ENCODE measurements around the gene TECPR1.

Gene TECPR1

DNA sequence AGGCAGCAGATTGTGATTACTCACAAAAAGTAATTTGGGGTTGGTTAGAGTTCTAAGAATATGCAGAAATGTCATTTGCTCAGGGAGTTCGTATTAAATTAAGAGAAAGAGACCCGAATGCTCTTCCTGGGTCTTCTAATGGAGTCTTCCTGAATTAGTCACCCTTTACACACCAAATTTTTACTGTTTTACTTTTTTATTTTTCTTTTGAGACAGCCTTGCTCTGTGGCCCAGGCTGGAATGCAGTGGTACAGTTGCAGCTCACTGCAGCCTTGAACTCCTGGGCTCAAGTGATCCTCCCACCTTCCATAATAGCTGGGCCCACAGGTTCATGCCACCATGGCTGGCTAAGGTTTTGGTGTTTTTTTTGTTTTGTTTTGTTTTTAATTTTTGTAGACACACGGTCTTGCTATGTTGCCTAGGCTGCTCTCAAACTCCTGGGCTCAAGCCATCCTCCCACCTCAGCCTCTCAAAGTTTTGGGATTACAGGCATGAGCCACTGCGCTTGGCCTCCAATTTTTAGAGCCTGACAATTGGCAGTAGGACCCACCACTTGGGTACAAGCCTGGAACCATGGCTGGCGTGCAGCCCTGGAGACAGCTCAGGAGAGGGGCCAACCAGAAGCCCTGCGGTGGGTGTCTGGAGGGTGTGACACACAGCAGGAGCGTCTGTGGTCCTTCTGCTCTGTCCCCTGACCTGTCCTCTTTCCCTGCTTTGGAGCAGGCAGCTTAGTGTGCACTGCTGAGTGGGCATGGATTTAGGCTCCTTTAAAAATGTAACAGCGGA lies 57.2 kb downstream of the TECPR1 start:
- TF ChIP-seq, protein P1, sequence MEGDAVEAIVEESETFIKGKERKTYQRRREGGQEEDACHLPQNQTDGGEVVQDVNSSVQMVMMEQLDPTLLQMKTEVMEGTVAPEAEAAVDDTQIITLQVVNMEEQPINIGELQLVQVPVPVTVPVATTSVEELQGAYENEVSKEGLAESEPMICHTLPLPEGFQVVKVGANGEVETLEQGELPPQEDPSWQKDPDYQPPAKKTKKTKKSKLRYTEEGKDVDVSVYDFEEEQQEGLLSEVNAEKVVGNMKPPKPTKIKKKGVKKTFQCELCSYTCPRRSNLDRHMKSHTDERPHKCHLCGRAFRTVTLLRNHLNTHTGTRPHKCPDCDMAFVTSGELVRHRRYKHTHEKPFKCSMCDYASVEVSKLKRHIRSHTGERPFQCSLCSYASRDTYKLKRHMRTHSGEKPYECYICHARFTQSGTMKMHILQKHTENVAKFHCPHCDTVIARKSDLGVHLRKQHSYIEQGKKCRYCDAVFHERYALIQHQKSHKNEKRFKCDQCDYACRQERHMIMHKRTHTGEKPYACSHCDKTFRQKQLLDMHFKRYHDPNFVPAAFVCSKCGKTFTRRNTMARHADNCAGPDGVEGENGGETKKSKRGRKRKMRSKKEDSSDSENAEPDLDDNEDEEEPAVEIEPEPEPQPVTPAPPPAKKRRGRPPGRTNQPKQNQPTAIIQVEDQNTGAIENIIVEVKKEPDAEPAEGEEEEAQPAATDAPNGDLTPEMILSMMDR (IDR thresholded peaks at IDR 0.05; ENCODE audit: borderline replicate concordance, control extremely low read depth, extremely low read depth, insufficient read depth, missing control alignments), result no peak
- no peak for DNase-seq (ENCODE audit: low spot score)
- in situ Hi-C loops (cut with MboI; ENCODE audit: low sequenced_read_pairs, unreplicated experiment), result no loop called here

DNA sequence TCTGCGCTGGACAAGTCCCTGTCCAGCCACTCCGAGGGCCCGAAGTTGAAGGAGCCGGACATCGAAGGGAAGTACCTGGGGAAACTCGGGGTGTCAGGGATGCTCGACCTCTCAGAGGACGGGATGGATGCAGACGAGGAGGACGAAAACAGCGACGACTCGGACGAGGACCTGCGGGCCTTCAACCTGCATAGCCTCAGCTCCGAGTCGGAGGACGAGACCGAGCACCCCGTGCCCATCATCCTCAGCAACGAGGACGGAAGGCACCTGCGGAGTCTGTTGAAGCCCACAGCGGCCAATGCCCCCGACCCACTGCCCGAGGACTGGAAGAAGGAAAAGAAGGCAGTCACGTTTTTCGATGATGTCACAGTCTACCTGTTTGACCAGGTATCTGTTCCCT lies 57.8 kb downstream of the TECPR1 start:
- DNase-seq (ENCODE audit: low spot score), result no peak
- TF ChIP-seq, protein P1 (IDR thresholded peaks at IDR 0.05; ENCODE audit: borderline replicate concordance, control extremely low read depth, extremely low read depth, insufficient read depth, missing control alignments), result no peak
- in situ Hi-C loops (cut with MboI; ENCODE audit: low sequenced_read_pairs, unreplicated experiment), result no loop called here

DNA sequence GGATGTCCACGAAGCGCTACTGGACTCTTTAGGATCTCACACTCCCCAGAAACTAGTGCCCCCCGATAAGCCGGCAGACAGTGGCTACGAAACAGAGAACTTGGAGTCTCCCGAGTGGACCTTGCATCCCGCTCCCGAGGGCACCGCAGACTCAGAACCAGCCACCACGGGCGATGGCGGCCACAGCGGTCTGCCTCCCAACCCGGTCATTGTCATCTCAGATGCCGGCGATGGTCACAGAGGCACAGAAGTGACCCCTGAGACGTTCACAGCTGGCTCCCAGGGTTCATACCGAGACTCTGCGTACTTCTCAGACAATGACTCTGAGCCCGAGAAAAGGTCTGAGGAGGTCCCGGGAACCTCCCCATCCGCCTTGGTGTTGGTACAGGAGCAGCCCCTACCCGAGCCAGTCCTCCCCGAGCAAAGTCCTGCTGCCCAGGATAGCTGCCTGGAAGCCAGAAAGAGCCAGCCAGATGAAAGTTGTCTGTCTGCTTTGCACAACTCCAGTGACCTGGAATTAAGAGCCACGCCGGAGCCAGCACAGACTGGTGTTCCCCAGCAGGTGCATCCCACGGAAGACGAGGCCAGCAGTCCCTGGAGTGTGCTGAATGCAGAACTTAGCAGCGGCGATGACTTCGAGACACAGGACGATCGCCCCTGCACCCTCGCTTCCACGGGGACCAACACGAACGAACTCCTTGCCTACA lies 58.4 kb downstream of the TECPR1 start:
- TF ChIP-seq, protein P1 (IDR thresholded peaks at IDR 0.05; ENCODE audit: borderline replicate concordance, control extremely low read depth, extremely low read depth, insufficient read depth, missing control alignments), result no peak
- in situ Hi-C loops (cut with MboI; ENCODE audit: low sequenced_read_pairs, unreplicated experiment), result no loop called here

DNA sequence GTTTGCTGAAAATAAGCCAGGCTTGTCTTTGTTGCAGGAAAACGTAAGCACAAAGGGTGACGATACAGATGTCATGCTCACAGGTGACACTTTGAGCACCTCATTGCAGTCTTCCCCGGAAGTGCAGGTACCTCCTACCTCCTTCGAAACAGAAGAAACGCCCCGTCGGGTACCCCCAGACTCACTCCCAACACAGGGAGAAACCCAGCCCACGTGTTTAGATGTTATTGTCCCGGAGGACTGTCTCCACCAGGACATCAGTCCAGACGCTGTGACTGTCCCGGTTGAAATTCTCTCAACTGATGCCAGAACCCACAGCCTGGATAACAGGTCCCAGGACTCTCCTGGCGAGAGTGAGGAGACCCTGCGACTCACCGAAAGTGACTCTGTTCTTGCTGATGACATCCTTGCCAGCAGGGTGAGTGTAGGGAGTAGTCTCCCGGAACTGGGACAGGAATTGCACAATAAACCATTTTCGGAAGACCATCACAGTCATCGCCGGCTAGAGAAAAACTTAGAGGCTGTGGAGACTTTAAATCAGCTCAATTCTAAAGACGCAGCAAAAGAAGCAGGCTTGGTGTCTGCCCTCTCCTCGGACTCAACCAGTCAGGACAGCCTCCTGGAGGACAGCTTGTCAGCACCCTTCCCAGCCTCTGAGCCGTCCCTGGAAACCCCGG lies 59.1 kb downstream of the TECPR1 start:
- TF ChIP-seq, protein P1 (IDR thresholded peaks at IDR 0.05; ENCODE audit: borderline replicate concordance, control extremely low read depth, extremely low read depth, insufficient read depth, missing control alignments), result no peak
- in situ Hi-C loops (cut with MboI; ENCODE audit: low sequenced_read_pairs, unreplicated experiment), result no loop called here
- no peak for DNase-seq (ENCODE audit: low spot score)

More for the DNA sequence above, 58.4 kb downstream of the TECPR1 start:
- DNase-seq (ENCODE audit: low spot score), result no peak

DNA sequence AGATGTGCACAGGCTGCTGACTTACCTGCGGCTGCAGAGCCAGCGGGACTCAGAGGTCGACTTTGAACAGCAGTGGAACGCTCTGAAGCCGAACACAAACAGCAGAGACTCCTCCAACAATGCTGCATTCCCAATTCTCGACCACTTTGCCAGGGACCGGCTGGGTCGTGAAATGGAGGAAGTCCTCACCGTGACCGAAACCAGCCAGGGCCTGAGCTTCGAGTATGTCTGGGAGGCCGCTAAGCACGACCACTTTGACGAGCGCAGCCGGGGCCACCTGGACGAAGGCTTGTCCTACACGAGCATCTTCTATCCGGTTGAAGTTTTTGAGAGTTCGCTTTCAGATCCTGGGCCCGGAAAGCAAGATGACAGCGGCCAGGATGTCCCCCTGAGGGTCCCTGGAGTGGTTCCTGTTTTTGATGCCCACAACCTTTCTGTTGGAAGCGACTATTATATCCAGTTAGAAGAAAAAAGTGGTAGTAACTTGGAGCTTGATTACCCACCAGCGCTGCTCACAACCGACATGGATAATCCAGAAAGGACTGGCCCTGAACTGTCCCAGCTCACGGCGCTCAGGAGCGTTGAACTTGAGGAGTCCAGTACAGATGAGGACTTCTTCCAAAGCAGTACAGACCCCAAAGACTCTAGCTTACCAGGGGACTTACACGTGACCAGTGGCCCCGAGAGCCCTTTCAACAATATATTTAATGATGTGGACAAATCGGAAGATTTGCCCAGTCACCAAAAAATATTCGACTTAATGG lies 60.2 kb downstream of the TECPR1 start:
- no peak for DNase-seq (ENCODE audit: low spot score)
- TF ChIP-seq, protein P1 (IDR thresholded peaks at IDR 0.05; ENCODE audit: borderline replicate concordance, control extremely low read depth, extremely low read depth, insufficient read depth, missing control alignments), result no peak
- in situ Hi-C loops (cut with MboI; ENCODE audit: low sequenced_read_pairs, unreplicated experiment), result no loop called here

DNA sequence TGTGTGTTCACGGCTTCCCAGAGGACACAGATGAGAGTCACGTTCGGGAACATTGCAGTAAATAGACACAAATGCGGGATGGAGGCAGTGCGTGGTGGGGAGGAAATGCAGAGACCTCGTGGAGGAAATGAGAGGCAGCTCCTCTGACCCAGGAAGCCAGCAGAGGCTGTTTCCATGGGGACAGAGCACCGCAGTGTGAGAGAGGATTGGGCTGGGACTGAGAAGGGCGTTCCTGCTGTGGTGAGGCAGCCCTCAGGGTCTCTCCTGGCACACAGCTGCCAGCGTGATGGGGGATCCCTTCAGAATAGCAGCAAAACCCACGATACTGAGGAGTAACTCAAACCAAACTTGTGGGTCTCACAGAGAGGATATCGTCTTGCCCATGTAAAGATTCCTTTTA lies 62.5 kb downstream of the TECPR1 start:
- in situ Hi-C loops (cut with MboI; ENCODE audit: low sequenced_read_pairs, unreplicated experiment), result no loop called here
- TF ChIP-seq, protein P1 (IDR thresholded peaks at IDR 0.05; ENCODE audit: borderline replicate concordance, control extremely low read depth, extremely low read depth, insufficient read depth, missing control alignments), result no peak
- DNase-seq (ENCODE audit: low spot score), result no peak

Data from GM13976 (cell line).